Kidney epithelial cell (primary cell): ENCODE measurements around the gene FLT3. TPM values are rescaled to one million over a fixed set of nuclear protein-coding genes. Genes with fewer than 3 reads are reported as not detected.

Experiments
- DNase-seq: peaks from one replicate; pipeline ENCODE4 v3.0.0-alpha.2; 2010; ENCODE audit warnings: low read depth
- H3K27me3 ChIP-seq: 2 replicates; pipeline ENCODE4 v1.6.0; 2011; ENCODE audit warnings: low read length; ENCODE audit not compliant: control insufficient read depth, insufficient read depth
- H3K36me3 ChIP-seq: 2 replicates; pipeline ENCODE4 v1.5.1; 2011; ENCODE audit warnings: low read length; ENCODE audit not compliant: control insufficient read depth, insufficient read depth
- H3K4me3 ChIP-seq: 2 replicates; pipeline ENCODE4 v1.5.1; 2011; ENCODE audit warnings: low read depth, mild to moderate bottlenecking, control low read depth, low read length
- total RNA-seq: library from RNA; depleted of rRNA; stranded (reverse); fragments of >200 nt; gene quantifications from 2 replicates; pipeline ENCODE4 v1.2.3, GENCODE V29; 2015
- TF ChIP-seq, protein P1 (sequence below): IDR thresholded peaks from 2 replicates; pipeline ENCODE4 v1.5.1; 2011; ENCODE audit warnings: mild to moderate bottlenecking, moderate library complexity, low read length, control low read depth, inconsistent platforms; ENCODE audit not compliant: insufficient read depth, poor library complexity, severe bottlenecking

FLT3 gene
- total RNA-seq, 1 donor from 2014 or later: 0.88 TPM

DNA sequence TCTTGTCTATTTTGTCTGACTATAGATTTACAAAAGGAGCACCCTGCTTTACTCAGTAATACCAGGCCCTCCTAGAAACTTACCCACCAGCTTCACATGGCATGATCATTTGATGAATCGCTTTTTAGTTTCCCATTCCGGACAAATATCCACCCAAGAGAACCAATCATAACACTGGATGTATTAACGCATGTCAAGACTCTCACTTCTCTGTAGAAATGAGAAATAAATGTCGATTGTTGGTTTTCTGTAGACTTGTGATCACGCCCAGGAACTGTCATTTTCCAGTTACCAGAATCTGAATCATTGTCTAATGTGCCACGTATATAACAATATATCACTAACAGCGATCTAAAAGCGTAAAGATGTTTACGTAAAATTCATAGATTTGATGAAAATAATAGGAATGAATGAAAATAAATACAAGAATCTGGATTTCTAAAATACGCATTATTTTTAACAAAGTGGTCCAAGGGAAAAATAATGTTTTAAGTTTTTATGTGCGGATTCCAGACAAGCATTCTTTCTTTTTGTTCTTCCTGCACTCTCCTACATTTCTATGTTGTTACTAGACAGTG is 145.3 kb downstream of the FLT3 start:
- H3K36me3 ChIP-seq: no peaks in the 10 kb centered on the region
- DNase-seq: no peak
- H3K27me3 ChIP-seq: peaks cover 41% of the 10 kb centered on the region
- H3K4me3 ChIP-seq: no peak overlapping the region
- TF ChIP-seq, protein P1, sequence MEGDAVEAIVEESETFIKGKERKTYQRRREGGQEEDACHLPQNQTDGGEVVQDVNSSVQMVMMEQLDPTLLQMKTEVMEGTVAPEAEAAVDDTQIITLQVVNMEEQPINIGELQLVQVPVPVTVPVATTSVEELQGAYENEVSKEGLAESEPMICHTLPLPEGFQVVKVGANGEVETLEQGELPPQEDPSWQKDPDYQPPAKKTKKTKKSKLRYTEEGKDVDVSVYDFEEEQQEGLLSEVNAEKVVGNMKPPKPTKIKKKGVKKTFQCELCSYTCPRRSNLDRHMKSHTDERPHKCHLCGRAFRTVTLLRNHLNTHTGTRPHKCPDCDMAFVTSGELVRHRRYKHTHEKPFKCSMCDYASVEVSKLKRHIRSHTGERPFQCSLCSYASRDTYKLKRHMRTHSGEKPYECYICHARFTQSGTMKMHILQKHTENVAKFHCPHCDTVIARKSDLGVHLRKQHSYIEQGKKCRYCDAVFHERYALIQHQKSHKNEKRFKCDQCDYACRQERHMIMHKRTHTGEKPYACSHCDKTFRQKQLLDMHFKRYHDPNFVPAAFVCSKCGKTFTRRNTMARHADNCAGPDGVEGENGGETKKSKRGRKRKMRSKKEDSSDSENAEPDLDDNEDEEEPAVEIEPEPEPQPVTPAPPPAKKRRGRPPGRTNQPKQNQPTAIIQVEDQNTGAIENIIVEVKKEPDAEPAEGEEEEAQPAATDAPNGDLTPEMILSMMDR: no peak

DNA sequence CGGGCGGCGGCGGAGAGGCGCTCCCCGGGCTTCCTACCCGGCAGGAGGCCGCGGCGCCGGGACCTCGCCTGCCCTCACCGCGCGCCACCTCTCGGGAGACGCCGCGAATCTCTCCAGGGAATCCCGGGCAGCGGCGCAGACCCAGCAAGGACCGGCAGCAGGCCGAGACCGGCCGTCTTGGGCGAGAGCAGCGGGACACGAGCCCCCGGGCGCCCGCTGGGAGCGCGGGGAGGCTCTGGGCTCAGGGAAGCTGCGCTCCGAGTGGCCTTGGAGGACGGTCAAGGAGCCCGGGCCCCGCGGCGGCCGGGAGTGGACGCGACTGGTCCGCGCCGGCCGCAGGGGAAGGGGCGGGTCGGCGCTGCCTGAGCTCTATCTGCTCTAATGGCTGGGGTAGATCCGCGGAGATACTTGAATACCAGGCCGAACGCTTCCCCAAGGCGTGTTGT is 145.9 kb downstream of the FLT3 start:
- peaks cover 36% of the 10 kb centered on the region for H3K27me3 ChIP-seq
- H3K36me3 ChIP-seq: no peaks in the 10 kb centered on the region
- DNase-seq: no peak

DNA sequence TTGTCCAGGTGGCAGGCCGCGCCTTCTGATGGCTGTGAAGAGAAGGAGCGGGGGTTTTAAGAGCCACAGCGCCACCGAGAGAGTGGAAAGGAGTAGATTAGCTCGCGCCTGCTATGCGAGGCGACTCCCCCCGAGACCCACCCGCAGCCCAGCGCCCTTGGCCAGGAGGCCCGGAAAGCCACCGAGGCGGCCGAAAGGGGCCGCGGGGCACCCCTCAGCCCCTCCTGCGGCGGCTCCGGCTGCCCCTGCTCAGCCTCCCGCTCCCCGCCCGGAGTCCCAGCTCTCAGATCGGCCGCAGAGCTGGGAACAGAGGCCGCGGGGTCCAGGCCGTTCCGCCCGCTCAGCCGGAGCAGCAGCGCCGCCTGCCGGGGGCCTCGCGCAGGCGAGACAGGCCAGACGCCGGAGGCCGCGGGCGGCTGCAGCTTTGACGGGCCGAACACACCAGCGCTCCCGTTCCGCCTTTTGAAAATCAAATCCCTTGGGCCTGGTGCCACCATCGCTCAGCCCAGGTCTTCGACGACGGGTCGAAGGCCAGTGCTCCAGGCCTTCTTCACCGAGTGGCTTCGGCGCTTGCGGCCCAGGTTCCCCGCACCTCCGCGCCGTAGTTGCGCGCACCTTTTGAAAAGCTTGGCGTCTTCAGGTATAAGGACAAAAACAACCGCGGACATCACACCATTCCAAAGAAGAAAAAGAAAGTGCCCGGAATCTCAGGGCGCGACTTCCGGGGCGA is 146.5 kb downstream of the FLT3 start:
- Histone ChIP-seq H3K4me3 (peak overlapping the region; percentile 32), H3K36me3 (no peaks in the 10 kb centered on the region), H3K27me3 (peaks cover 31% of the 10 kb centered on the region)
- TF ChIP-seq, protein P1: peak; percentile 30
- no peak for DNase-seq

More for the DNA sequence above, 145.9 kb downstream of the FLT3 start:
- H3K4me3 ChIP-seq: peak overlapping the region; percentile 32
- TF ChIP-seq, protein P1: no peak

Other genes starting within 250 kb of the FLT3 start
- not detected in 2 replicates for gene PDX1, start 180.6 kb downstream of the FLT3 start, total RNA-seq
- gene CDX2, start 131.3 kb downstream of the FLT3 start, total RNA-seq: not detected in 2 replicates
- not detected in 2 replicates for gene URAD, start 111.9 kb downstream of the FLT3 start, total RNA-seq
- gene PAN3, start 38.0 kb upstream of the FLT3 start, total RNA-seq: 21.4 and 26.2 TPM in 2 replicates